Glutamatergic neuron (in vitro differentiated cells): Measurements from ENCODE around the gene NSUN7. TPM values are rescaled to one million over a fixed set of nuclear protein-coding genes. Genes with fewer than 3 reads are reported as not detected.

Experiments used
- DNase-seq: peaks from one replicate; pipeline ENCODE4 v3.0.0; 2022
- H3K27ac Mint-ChIP-seq: one replicate; pipeline ENCODE4 v1.8.0; 2020; ENCODE audit warnings: mild to moderate bottlenecking, mixed read lengths, inconsistent platforms; ENCODE audit not compliant: unreplicated experiment
- H3K27me3 Mint-ChIP-seq: one replicate; pipeline ENCODE4 v1.8.0; 2020; ENCODE audit warnings: mild to moderate bottlenecking, moderate library complexity, mixed read lengths, inconsistent platforms; ENCODE audit not compliant: unreplicated experiment
- H3K36me3 Mint-ChIP-seq: one replicate; pipeline ENCODE4 v1.8.0; 2020; ENCODE audit warnings: mild to moderate bottlenecking, mixed read lengths, inconsistent platforms; ENCODE audit not compliant: unreplicated experiment
- H3K4me1 Mint-ChIP-seq: one replicate; pipeline ENCODE4 v1.8.0; 2020; ENCODE audit warnings: mild to moderate bottlenecking, low read depth, mixed read lengths, inconsistent platforms; ENCODE audit not compliant: unreplicated experiment
- H3K4me3 Mint-ChIP-seq: one replicate; pipeline ENCODE4 v1.8.0; 2020; ENCODE audit warnings: mild to moderate bottlenecking, mixed read lengths, inconsistent platforms; ENCODE audit not compliant: unreplicated experiment
- H3K9me3 Mint-ChIP-seq: one replicate; pipeline ENCODE4 v1.8.0; 2020; ENCODE audit warnings: mild to moderate bottlenecking, moderate library complexity, mixed read lengths, inconsistent platforms; ENCODE audit not compliant: unreplicated experiment
- total RNA-seq: library from RNA; stranded (reverse); fragmentation: NEBNext Ultra II Directional; extraction: Animal tissue kit (Norgen Biotek cat#: 25700); gene quantifications from one replicate; pipeline ENCODE4 v1.2.1, GENCODE V29; 2021; ENCODE audit not compliant: unreplicated experiment
- TF ChIP-seq, protein P1 (sequence below): fragments of 200-600 bp; sonication (generic); IDR thresholded peaks from one replicate; pipeline ENCODE4 v1.5.0; 2021; ENCODE audit not compliant: partially characterized antibody, unreplicated experiment

NSUN7 gene
- total RNA-seq, 1 donor from 2014 or later: 0.25 TPM

DNA sequence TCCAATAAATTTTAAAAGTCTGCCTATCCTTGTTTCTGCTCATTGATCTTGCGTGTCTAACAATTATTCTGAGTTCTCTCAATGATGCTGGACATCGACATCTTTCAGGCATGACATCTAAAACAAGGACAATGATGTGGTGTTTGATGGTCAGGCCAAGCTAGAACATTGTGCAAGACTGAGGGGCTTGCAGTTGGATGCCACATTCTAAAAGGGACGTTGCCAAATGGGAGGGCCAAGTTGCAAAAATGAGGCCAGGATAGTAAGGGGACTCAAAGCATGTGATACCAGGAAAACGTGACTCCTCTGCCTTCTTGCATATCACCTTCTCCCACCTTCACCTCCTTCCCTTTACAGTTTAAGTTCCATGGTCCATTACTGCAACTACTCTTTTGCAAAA is 29.4 kb upstream of the NSUN7 start:
- H3K27ac Mint-ChIP-seq: no peak overlapping the region
- H3K4me1 Mint-ChIP-seq: no peaks in the 10 kb centered on the region
- no peaks in the 10 kb centered on the region for H3K9me3 Mint-ChIP-seq
- no peak for DNase-seq
- TF ChIP-seq, protein P1, sequence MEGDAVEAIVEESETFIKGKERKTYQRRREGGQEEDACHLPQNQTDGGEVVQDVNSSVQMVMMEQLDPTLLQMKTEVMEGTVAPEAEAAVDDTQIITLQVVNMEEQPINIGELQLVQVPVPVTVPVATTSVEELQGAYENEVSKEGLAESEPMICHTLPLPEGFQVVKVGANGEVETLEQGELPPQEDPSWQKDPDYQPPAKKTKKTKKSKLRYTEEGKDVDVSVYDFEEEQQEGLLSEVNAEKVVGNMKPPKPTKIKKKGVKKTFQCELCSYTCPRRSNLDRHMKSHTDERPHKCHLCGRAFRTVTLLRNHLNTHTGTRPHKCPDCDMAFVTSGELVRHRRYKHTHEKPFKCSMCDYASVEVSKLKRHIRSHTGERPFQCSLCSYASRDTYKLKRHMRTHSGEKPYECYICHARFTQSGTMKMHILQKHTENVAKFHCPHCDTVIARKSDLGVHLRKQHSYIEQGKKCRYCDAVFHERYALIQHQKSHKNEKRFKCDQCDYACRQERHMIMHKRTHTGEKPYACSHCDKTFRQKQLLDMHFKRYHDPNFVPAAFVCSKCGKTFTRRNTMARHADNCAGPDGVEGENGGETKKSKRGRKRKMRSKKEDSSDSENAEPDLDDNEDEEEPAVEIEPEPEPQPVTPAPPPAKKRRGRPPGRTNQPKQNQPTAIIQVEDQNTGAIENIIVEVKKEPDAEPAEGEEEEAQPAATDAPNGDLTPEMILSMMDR: no peak
- H3K27me3 Mint-ChIP-seq: no peaks in the 10 kb centered on the region
- H3K36me3 Mint-ChIP-seq: no peaks in the 10 kb centered on the region
- no peak overlapping the region for H3K4me3 Mint-ChIP-seq

DNA sequence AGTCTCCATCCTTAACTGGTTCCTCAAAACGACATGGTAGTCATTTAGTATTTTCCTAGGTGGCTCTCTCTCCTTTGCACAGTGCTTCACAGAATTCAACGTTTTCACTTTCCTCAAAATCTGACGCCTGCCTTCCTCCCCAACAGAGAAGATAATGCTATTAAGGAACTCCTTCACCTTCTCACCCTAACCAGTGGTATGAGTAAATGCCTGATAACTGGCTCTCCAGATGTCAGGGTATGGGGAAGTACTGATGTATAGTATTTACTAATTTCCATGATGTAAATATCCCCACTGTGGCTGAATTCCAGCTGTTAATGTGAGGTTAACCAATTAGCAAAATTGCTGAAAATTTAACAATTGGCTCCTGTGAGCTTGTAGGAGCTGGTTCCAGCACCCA is 28.8 kb upstream of the NSUN7 start:
- TF ChIP-seq, protein P1: no peak
- Mint-ChIP-seq H3K27ac (no peak overlapping the region), H3K4me1 (no peaks in the 10 kb centered on the region), H3K36me3 (no peaks in the 10 kb centered on the region), H3K27me3 (no peaks in the 10 kb centered on the region), H3K4me3 (no peak overlapping the region), H3K9me3 (no peaks in the 10 kb centered on the region)
- DNase-seq: no peak

DNA sequence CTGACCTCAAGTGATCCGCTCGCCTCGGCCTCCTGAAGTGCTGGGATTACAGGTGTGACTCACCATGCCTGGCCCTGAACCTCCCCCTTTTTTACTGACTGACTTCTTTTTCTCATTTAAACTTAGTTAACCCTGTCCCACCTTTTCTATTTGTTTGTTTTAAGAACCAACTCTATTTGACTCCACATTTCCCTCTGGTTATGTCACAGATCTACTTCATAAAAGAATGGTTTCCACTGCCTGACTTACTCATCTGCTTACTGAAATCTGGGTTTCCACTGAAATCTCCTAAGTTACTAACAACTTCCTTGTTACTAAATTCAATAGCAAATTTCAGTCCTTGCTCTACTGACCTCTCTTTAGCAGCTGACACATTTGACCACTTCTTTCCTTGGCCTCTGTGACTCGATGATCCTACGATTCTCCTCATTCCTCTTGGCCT is 28.0 kb upstream of the NSUN7 start:
- Mint-ChIP-seq H3K36me3 (no peaks in the 10 kb centered on the region), H3K4me3 (no peak overlapping the region), H3K27ac (no peak overlapping the region), H3K27me3 (no peaks in the 10 kb centered on the region), H3K4me1 (no peaks in the 10 kb centered on the region), H3K9me3 (no peaks in the 10 kb centered on the region)
- no peak for DNase-seq
- TF ChIP-seq, protein P1: no peak

DNA sequence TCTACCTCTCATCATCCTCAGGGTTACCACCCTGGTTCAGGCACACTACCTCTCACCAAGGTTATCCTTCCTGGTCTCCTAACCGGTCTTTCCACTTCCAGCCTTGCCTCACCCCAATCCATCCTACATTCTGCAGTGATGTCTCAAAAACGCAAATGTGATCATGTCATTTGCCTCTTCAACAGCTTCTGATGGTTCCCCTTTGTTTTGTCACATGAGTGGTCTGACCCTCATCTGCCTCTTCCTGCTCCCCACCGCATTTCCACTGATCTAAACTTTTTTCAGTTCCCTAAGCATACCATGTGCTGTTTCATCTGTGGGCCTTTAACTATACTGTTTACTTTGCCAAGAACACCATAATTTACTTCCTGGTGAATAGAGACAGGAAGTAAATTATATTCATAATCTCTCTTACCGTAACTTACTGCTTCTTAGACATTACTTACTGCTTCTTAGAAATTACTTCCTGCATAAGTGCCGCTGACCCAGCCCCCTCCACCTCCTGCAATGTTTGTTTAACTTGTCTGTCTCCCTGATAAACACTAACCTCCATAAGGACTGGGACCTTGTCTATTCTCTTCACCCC is 27.1 kb upstream of the NSUN7 start:
- Mint-ChIP-seq H3K4me3 (no peak overlapping the region), H3K27me3 (no peaks in the 10 kb centered on the region), H3K27ac (no peak overlapping the region), H3K4me1 (no peaks in the 10 kb centered on the region), H3K9me3 (no peaks in the 10 kb centered on the region), H3K36me3 (no peaks in the 10 kb centered on the region)
- TF ChIP-seq, protein P1: no peak
- DNase-seq: no peak

DNA sequence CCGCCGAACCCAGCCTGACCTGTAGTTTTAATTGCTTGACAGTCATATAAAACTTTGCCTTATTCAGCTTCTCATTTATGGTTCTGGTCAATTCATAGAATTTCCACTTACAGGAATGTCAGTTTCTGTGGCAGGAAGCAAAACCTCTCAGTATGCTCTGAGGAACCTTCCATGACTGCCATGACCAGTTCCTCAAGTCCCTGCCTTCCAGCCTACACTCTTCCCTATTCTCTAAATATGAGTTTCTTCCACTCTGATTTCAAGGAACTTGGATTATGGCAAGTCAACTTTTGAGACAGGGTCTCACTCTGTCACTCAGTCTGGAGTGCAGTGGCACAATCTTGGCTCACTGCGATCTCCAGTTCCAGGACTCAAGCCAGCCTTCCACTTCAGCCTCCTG is 26.0 kb upstream of the NSUN7 start:
- no peak overlapping the region for H3K4me3 Mint-ChIP-seq
- no peak for DNase-seq
- no peak overlapping the region for H3K27ac Mint-ChIP-seq
- no peaks in the 10 kb centered on the region for H3K36me3 Mint-ChIP-seq
- no peaks in the 10 kb centered on the region for H3K27me3 Mint-ChIP-seq
- no peaks in the 10 kb centered on the region for H3K4me1 Mint-ChIP-seq
- TF ChIP-seq, protein P1: no peak
- no peaks in the 10 kb centered on the region for H3K9me3 Mint-ChIP-seq
